ENCODE measurements around the gene LIME1. TPM values are rescaled to one million over a fixed set of nuclear protein-coding genes. Genes with fewer than 3 reads are reported as not detected.

Gene LIME1
- total and polyA plus RNA-seq, 2 of the 8 experiments (the other 6 are each of a cell fraction or from before 2014, with no cell fraction given) = 4.5 to 5.9 TPM

- H3K27ac ChIP-seq (ENCODE audit: low read depth, low read length) = no peak within 1 kb of the TSS
- DNase-seq (ENCODE audit: low read depth in 1 of 2, low spot score in 2 of 2) (peak in 1 of 2 experiments; percentile 78), FAIRE-seq (no peak)
- H3K23me2 ChIP-seq (ENCODE audit: low read depth, low read length) = peaks cover 8% of the 10 kb centered on the region; the same call in 1 of the 2 replicates
- no peak within 1 kb of the TSS for H3K14ac ChIP-seq (ENCODE audit: insufficient read length)
- H3K79me2 ChIP-seq (ENCODE audit: control insufficient read depth in 1 of 2, insufficient read depth in 2 of 2, low read length in 2 of 2) = no peaks in the 10 kb centered on the region
- ChIA-PET POLR2A (ENCODE audit: partially characterized antibody) (interaction anchor here (0.6 to 4.2 kb wide), 16 partner anchors 9 to 213 kb away, joined by 3 to 49 read pairs (median 4); partner anchors contain the start of genes ARFRP1, GMEB2, LIME1 and RTEL1), CTCF (ENCODE audit: partially characterized antibody) (interaction anchor here (0.6 to 2.4 kb wide), 7 partner anchors 11 to 159 kb away, joined by 3 to 8 read pairs (median 4); partner anchors contain the start of genes ARFRP1, PTK6 and ZGPAT)
- peak within 1 kb of the TSS; percentile 55 for H4K91ac ChIP-seq (replicated peaks; ENCODE audit: insufficient read length, low read length)
- H4K8ac ChIP-seq (ENCODE audit: extremely low read depth, insufficient read depth, low read length) = peak within 1 kb of the TSS; percentile 95
- peak within 1 kb of the TSS; percentile 21 for H4K5ac ChIP-seq (ENCODE audit: insufficient read length, low read depth, low read length)
- peak within 1 kb of the TSS; percentile 17; the same call in 1 of the 2 replicates for H2BK12ac ChIP-seq (ENCODE audit: low read depth, low read length)
- peak within 1 kb of the TSS; percentile 95; the same call in 1 of the 2 replicates for H2BK15ac ChIP-seq (ENCODE audit: low read length)
- H3K56ac ChIP-seq (replicated peaks; ENCODE audit: insufficient read length, low read depth, low read length) = no peak within 1 kb of the TSS
- H4K20me1 ChIP-seq (replicated peaks in 1 of 2; ENCODE audit: control insufficient read depth in 1 of 2, insufficient read depth in 2 of 2, low read length in 2 of 2) = peaks cover 0 to 15% of the 10 kb centered on the region in 2 experiments
- H2BK5ac ChIP-seq (ENCODE audit: low read depth, low read length) = peak within 1 kb of the TSS; percentile 60
- H3K23ac ChIP-seq (ENCODE audit: insufficient read length) = no peak within 1 kb of the TSS
- H3K4me2 ChIP-seq (ENCODE audit: insufficient read depth in 1 of 2, low read depth in 2 of 2, low read length in 2 of 2) = peak within 1 kb of the TSS; percentile 58 to 65
- 40% methylated on average over 44 of the region's 52 CpGs; no CpG with 5 or more reads in 1 of the 2 experiments for WGBS, 2 experiments (ENCODE audit: extremely low coverage in 1 of 2, insufficient coverage in 1 of 2, insufficient read length in 1 of 2, insufficient replicate concordance in 2 of 2, low coverage in 1 of 2, low lambda C conversion rate in 2 of 2, missing lambda C conversion rate in 1 of 2)
- no peak within 1 kb of the TSS for H3K4ac ChIP-seq (replicated peaks; ENCODE audit: insufficient read length, low read depth, low read length)
- no peak within 1 kb of the TSS for H2AK5ac ChIP-seq (ENCODE audit: low read depth, low read length)
- peaks cover 0 to 3% (median 0%) of the 10 kb centered on the region in 4 experiments; a peak in 1 of 8 replicates for H3K36me3 ChIP-seq (ENCODE audit: control insufficient read depth in 2 of 4, insufficient read depth in 4 of 4, low read length in 3 of 4)
- H3K4me1 ChIP-seq (replicated peaks in 1 of 4; ENCODE audit: control insufficient read depth in 3 of 4, insufficient read depth in 4 of 4, low read length in 3 of 4) = peaks cover 0 to 12% (median 7%) of the 10 kb centered on the region in 4 experiments; a peak in 4 of 7 replicates
- H3K79me1 ChIP-seq (ENCODE audit: low read depth, low read length) = no peaks in the 10 kb centered on the region
- no peak for TF ChIP-seq SUZ12 (IDR thresholded peaks at IDR 0.05; ENCODE audit: low read length)
- TF ChIP-seq TBP (IDR thresholded peaks at IDR 0.05; ENCODE audit: low read depth, low read length) = 0 out of 2 replicates have a peak, but pooled peaks have one; percentile 13
- 0 out of 2 replicates have a peak, but pooled peaks have one; percentile 8 for TF ChIP-seq PHF8 (conservative IDR thresholded peaks at IDR 0.05; ENCODE audit: low read depth, low read length)
- no peak for TF ChIP-seq CHD2 (IDR thresholded peaks at IDR 0.05; ENCODE audit: low read length)
- 0 out of 2 replicates have a peak, but pooled peaks have one; percentile 1 for TF ChIP-seq KDM1A (IDR thresholded peaks at IDR 0.05; ENCODE audit: borderline replicate concordance, low read length)
- TF ChIP-seq POLR2AphosphoS5 (IDR thresholded peaks at IDR 0.05; ENCODE audit: low read depth, low read length) = peak; percentile 64
- peak in 1 of 2 experiments; percentile 57; a peak in 2 of 3 replicates for TF ChIP-seq POLR2A (IDR thresholded peaks at IDR 0.05; ENCODE audit: control extremely low read depth in 1 of 2, low read depth in 2 of 2, low read length in 2 of 2)
- H3K4me3 ChIP-seq (ENCODE audit: extremely low read depth in 1 of 4, insufficient read depth in 2 of 4, low read depth in 3 of 4, low read length in 4 of 4) = peak within 1 kb of the TSS in 3 of 4 experiments; percentile 18 to 45 (median 32); a peak in 7 of 8 replicates
- no peaks in the 10 kb centered on the region for H3K27me3 ChIP-seq (replicated peaks in 1 of 4; ENCODE audit: control insufficient read depth in 3 of 4, extremely low read depth in 1 of 4, insufficient read depth in 3 of 4, low read length in 3 of 4)
- no peak within 1 kb of the TSS for H2BK120ac ChIP-seq (replicated peaks; ENCODE audit: low read depth, low read length)
- H3K18ac ChIP-seq (ENCODE audit: extremely low read depth, low read length) = peak within 1 kb of the TSS; percentile 78
- 0 out of 7 replicates have a peak within 1 kb of the TSS, but pooled peaks of 1 of the 4 experiments have one; percentile 2 for H3K9ac ChIP-seq (replicated peaks in 1 of 4; ENCODE audit: extremely low read depth in 1 of 4, low read depth in 3 of 4, low read length in 3 of 4)
- no peak within 1 kb of the TSS for H2AFZ ChIP-seq (ENCODE audit: low read length)
- no peaks in the 10 kb centered on the region; a peak in 1 of 4 replicates for H3K9me3 ChIP-seq (ENCODE audit: insufficient read depth in 2 of 2, low read depth in 1 of 2, low read length in 1 of 2)
- no peak within 1 kb of the TSS for H2BK20ac ChIP-seq (ENCODE audit: low read length)
Measured at GRCh38 chr20:63696628-63697356, 39.7 kb upstream of the LIME1 start, which contains the start of gene TNFRSF6B. Gene TNFRSF6B (plus strand): TSS chr20:63696652. CDS start chr20:63696768, 116 bp downstream.
